NCI-H2029 treated with DMSO at 0.1 percent for 48 hours (cell line): Measurements from ENCODE around the gene KCNG2.

Source experiments
- DNase-seq: peaks from one replicate; lab custom pipeline; 2025; lab: John Stamatoyannopoulos, UW

The KCNG2 gene

GRCh38 chr18:79911344-79912270 lies 113.9 kb downstream of the KCNG2 start:
- no peak for DNase-seq

GRCh38 chr18:79912409-79912991 lies 114.8 kb downstream of the KCNG2 start:
- DNase-seq = no peak

GRCh38 chr18:79912994-79913831 lies 115.5 kb downstream of the KCNG2 start:
- DNase-seq = no peak

- DNase-seq = no peak
These were observed 116.9 kb downstream of the KCNG2 start for GRCh38 chr18:79914614-79915160.

- DNase-seq = no peak
These were observed 117.7 kb downstream of the KCNG2 start for GRCh38 chr18:79915161-79916127.

GRCh38 chr18:79916128-79916494 lies 118.4 kb downstream of the KCNG2 start:
- DNase-seq = no peak

- no peak for DNase-seq
These were observed 118.9 kb downstream of the KCNG2 start for GRCh38 chr18:79916546-79917168.

GRCh38 chr18:79917169-79917852 lies 119.6 kb downstream of the KCNG2 start:
- DNase-seq = no peak

GRCh38 chr18:79917853-79918614 lies 120.3 kb downstream of the KCNG2 start:
- no peak for DNase-seq

GRCh38 chr18:79918615-79919011 lies 120.9 kb downstream of the KCNG2 start:
- no peak for DNase-seq

- no peak for DNase-seq
These were observed 121.4 kb downstream of the KCNG2 start for GRCh38 chr18:79919089-79919488.

- DNase-seq = no peak
These were observed 124.5 kb downstream of the KCNG2 start for GRCh38 chr18:79921984-79922965.

GRCh38 chr18:79922971-79923411 lies 125.3 kb downstream of the KCNG2 start:
- no peak for DNase-seq

- no peak for DNase-seq
These were observed 126.3 kb downstream of the KCNG2 start for GRCh38 chr18:79923896-79924585.

- DNase-seq = no peak
These were observed 127.3 kb downstream of the KCNG2 start for GRCh38 chr18:79924814-79925731.

GRCh38 chr18:79926306-79926705 lies 128.6 kb downstream of the KCNG2 start:
- no peak for DNase-seq
